ENCODE results near the gene ALDH1A1.

ALDH1A1 gene

DNA sequence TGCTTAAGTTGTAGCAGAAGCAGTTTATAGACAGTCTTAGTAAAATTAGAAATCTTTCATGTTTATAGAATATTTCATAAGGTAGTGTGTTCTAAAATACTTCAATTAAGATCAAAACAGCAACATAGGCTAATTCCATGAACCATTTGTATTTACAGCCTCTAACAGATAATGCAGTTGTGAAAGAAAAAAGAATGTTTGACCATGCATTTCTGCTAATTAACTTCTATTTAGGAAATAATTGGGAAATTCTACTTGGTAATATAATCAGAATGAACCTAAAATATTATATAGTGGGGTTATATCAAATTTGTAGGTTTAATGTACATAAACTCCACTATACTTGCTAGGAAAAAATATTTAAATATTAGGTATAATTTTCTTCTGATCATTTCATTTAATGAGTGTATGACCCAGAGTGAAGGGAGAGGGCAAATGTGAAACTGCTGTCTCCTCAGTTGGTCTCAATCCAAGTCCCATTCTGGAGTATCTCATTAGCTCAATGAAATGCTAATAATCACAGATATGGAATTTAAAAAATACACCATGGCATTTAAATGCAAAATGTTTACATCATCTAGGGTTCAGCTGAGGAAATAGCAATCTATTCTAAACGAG is 34.9 kb downstream of the ALDH1A1 start:
- DNase-seq (ENCODE audit: low spot score): no peak

DNA sequence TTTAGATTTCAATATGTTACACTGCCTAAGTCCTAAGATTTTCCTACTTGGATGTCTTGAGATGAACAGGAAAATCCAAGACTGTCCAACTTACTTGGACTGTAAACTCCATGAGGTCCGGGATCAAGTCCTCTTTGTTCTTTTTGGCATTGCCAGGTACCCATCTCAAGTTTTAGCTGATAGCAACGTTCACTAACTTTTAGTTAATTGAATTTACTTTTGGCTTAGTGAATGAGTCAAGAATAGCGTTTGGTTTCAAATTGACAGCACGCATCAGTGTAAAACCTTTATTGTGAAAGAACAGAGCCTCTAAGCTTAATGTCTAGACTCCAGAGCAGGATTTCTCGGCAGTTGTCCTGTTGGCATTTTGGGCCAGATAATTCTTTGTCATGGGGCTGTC is 37.2 kb downstream of the ALDH1A1 start:
- DNase-seq (ENCODE audit: low spot score): no peak

DNA sequence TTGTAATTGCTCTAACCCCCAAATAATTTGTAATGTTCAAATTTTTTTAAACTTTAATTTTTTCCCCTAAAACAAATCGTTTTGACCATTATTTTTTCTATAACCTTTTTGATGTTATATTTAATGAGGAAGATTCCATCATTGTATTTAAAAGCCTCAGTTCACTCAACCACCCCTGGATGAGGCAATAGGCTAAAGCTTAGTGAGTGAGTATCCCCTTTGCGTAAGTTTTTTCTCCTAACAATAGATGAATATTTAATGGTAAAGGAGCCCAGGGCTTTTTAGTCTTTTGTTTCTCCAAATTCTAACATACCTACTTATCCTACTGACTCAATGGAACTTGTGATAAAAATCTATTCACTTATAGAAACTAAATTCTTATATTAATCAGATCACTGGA is 38.1 kb downstream of the ALDH1A1 start:
- DNase-seq (ENCODE audit: low spot score): no peak

DNA sequence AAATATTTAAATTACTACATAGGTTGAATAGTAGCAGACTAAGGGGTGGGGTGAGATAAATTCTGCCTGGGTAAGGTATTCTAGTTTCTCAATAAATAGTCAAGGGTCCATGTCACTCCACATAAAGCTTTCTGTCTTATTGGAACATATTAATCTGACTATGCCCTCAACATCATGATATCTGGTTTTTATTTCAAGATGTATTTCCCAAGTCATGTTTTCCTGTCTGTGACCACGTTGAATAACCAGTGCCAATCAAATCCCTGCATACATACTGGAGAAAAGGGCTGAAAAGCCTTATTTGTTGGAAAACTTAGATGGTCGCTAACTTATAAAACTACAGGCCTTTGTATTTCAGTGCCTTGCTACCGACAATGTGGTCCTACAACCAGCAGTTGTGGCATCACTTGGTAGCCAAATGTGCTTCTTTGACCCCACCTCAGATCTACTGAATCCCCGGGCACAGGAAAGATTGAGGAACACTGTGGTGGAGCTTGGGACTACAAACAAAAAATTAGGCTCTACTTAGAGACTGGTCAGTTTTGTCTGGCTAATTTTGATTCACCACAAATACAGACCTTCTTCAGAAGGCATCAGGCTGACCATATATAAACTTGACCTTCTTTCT is 39.4 kb downstream of the ALDH1A1 start:
- DNase-seq (ENCODE audit: low spot score): no peak

DNA sequence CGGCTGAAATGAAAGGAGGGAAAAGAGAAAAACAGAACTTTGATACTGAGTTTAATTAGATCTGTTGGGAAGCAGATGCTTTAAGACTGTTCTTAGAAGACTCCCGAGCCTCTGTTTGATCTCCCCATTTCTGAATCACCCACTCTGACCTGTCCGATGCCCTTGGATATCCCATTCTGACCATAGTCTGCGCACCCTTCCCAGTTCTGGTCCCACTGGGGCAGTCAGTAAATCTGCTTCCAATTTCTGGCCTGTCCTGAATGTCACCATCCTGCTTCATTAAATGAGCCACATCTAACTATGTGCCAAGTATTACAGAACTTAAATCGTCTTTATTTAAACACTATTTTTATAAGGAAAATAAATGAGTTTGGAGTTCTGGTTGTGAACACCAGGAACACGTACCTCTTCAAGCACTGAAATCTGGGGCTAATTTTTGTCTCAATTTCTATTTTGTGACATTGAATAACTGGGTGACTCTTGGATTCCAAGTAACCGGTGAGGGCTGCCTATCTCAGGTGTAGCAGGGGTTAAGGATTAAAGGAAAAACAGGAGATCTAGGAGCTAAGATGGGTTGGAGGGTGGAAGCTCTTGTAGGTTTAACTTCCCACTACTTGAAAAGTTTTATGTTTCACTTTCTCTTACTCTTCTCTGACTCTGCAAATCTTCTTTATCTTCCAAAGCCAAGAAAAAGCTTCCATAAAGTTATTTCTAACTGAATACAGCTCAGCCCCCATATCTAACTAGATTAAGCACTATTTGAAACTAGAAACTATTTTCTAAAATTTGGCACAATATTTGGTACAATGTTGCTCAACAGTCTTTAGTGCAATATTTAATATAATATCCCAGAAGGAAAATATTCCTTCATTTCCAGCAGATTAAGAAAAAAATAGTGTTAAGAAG is 40.1 kb downstream of the ALDH1A1 start:
- DNase-seq (ENCODE audit: low spot score): no peak

DNA sequence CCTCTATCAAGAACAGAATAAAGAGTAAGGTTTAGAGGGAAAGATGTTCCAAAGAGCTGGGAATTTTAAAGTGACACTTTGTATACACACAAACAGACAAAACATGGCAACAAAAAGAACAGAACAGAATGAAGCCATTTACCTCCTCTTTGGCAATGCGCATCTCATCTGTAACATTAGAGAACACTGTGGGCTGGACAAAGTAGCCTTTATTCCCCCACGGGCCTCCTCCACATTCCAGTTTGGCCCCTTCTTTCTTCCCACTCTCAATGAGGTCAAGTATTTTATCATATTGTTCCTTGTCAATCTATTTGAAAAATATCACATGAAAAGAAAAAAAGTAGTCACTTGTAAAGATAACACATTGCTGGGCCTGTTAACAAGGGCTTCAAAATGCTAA is 41.0 kb downstream of the ALDH1A1 start:
- DNase-seq (ENCODE audit: low spot score): no peak

DNA sequence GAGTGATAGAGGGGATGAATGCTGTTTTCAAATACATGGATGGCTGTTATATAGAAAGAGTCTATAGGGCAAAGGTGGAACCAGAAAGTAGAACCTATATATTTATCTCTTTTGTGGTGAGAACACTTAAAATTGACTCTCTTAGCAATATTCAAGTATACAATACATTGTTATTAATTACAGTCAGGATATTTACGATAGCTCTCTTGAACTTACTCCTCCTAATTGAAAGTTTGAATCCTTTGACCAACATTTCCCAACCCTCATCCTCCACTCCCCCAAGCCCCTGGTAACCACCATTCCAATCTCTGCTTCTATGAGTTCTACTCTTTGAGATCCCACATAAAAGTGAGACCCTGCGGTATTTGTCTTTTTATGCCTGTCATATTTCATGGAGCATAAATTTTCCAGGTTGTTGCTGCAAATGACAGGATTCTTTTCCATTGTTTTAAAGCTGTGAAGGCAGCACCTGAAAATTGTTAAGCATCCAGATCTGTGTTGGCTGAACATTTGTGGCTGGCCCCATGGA is 41.5 kb downstream of the ALDH1A1 start:
- DNase-seq (ENCODE audit: low spot score): no peak

DNA sequence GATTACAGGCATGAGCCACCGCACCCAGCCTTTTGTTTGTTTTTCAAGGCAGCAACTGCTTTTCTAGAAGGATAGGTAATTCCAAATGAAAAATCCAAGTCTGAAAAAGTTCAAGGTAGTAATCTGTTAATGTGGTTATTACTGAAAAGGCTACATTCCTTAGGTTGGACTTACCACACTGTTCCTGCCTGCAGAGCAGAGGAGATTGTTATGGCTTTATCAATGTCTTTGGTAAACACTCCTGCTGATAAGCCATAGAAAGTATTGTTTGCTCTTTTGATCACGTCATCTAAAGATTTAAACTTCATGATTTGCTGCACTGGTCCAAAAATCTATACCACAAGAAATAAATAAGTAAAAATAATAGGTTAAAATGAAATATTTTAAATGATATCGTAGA is 43.4 kb downstream of the ALDH1A1 start:
- no peak for DNase-seq (ENCODE audit: low spot score)

DNA sequence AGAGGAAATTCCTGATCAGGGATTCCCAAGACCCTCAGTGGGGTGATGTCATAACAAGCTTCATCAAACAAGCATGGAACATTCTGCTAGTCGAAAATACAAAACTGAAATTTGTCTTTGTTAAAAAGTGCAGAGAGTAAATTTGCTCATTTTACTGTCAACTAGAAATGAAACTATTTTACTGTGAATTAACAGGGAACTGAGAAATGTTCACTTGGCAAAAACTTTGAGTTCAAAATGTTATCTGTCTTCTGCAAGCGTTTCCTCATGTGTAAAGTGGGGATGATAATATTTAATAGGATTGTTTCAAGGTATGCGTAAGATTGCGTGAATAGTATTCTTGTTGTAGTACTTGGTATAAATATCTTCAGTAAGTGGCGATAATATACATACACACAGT is 45.4 kb downstream of the ALDH1A1 start:
- no peak for DNase-seq (ENCODE audit: low spot score)

DNA sequence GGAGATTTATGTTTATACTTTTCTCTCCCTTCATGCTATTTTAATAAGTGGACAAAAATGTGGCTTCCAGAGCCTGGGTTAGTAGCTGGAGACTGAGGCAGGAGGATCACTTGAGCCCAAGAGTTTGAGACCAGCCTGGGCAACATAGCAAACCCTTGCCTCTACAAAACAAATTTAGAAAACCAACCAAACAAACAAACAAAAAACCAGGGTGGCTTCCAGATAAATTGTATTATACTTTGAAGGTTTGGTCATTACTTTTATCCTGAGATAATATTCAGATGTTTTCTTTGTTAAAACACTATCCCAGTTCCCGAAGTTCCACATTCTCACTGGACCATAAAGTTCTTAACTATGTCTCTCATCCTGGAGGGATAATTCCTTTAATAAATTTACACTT is 46.0 kb downstream of the ALDH1A1 start:
- DNase-seq (ENCODE audit: low spot score): no peak

DNA sequence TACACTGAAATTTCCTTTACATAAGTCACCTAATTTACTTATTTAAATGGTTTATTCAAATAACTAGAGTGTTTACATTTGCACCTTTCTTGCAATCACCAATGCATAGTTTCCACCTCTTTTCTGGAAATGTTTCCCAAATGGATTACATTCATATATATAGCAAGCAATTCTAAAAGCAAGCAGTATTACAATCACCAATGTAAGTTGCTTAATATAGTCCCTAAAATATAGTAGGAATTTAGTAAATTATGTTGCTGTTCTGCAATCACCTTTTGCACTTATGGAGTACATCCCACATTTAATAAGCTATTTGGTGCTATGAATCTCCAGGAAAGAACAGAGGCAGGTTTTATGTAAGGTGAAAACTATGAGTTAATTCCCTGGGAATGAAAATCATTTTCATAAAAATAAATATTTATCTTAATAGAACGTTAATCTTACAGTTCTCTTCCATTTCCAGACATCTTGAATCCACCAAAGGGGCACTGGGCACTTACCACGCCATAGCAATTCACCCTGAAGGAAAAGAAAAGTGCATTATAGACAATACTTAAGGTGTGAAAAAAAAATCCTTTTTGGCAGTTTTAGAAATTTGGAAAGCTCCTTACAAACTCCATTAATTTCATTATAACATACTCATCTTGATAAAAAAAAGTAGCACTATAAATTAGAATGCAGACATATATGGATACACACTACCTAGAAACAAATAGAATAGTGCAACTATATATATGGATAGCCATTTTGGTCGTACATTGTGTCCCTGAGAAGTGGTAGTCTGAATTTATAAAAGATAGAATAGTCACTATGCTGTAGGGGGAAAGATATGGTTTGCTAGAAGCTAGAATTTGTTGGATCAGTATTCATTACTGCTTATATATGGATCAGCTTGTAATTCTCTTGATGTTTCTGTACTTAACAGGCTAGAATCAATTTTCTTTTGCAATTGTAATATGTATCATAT is 47.1 kb downstream of the ALDH1A1 start:
- no peak for DNase-seq (ENCODE audit: low spot score)

DNA sequence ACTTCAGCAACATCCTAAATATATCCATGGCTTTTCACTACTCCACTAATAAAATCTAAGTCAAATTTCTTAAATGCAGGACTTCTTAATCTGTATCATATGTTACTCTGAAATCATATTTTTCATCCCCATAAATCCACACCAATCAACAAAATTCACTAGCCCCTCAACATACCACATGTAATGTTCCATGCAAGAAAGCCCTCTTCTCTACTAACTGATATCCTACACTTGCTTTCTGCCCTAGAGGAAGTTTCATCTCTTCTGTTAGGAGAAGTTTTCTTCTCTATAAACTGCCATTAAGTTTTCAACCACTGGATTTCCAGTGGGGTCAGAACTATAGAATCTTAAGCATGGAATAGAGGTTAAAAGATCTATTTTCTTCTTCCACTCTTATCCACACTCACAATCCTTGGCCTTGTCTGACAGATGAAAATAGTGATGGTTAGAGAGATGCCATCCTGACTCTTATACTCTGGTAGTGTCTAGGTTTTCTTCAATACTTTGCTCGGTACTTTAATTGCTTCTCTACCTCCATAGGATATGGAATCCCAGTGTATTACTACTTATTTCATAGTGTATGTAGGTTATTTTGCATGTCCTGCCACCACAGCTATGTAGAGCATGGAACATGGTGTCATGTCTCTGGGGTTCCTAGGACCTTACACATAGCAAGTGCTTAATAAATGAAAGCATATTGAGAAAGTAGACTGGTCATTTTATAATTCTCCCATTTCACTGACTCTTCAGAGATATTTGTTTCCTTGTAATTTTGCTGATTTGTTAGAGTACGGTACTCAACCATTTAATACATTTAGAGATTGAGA is 48.4 kb downstream of the ALDH1A1 start:
- no peak for DNase-seq (ENCODE audit: low spot score)

DNA sequence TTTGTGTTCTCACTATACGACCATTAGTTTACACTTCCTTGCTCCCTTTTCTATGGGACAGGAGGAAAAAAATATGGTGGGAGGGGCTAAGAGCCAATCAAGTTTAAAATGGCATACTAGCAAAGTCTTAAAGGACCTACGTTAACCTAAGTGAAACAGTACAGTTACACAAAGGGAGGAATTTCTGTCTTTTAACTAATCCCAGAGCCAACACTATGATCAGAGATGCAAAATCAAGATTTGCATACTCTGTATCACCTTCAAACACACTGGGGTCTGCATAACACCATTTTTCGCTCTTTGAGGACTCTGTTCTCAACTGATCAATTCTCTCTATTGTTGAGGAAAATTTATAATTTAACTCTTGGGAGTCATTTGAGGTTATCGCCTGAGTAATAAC is 49.8 kb downstream of the ALDH1A1 start:
- DNase-seq (ENCODE audit: low spot score): no peak

DNA sequence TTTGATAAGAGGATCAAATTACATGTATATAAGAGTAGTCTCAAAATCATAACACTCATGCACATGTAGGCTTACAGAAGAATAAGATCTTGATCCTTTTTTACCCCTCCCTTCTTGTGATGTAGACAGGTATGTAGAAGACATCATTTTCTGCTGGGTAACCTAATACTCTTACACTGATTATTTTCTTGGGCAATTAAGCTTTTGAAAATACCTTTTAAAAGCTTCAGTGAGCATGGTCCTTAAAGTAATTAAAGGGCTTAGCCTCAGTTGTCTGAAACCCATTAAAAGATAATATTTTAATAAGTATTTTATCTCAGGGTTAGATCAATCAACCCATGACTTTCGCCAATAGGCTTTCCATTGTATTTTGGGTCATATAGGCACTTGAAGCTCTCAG is 50.6 kb downstream of the ALDH1A1 start:
- DNase-seq (ENCODE audit: low spot score): no peak

DNA sequence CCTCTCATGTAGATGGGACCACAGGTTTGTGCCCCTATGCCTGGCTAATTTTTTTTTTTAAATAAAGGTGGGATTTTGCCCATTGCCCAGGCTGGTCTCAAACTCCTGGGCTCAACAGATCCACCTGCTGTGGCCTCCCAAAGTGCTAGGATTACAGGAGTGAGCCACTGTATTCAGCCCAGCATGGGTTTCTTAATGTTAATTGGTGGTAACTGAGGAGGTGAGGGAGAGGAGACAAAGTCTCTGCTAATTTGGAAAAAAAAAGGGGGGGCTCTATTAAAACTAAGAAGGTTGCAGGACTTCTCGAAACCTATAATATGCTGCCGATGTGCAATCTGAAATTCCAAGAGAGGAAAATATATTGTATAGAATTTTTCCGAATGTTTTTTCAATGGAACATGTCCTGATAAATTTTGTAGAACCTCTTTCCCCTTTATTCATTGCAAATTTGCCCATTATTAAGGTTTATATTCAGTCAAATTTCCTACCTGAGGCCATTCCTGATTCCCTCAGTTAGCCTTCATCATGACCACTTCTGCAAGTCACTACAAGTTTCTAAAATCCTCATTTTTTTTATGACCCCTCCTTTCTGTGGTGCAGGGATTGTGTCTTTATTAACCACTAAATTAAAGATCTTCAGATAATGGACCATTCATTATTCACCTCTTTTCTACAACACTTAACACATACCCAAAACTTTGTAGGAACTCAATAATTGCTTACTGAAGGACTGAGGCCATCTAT is 52.9 kb downstream of the ALDH1A1 start:
- no peak for DNase-seq (ENCODE audit: low spot score)

DNA sequence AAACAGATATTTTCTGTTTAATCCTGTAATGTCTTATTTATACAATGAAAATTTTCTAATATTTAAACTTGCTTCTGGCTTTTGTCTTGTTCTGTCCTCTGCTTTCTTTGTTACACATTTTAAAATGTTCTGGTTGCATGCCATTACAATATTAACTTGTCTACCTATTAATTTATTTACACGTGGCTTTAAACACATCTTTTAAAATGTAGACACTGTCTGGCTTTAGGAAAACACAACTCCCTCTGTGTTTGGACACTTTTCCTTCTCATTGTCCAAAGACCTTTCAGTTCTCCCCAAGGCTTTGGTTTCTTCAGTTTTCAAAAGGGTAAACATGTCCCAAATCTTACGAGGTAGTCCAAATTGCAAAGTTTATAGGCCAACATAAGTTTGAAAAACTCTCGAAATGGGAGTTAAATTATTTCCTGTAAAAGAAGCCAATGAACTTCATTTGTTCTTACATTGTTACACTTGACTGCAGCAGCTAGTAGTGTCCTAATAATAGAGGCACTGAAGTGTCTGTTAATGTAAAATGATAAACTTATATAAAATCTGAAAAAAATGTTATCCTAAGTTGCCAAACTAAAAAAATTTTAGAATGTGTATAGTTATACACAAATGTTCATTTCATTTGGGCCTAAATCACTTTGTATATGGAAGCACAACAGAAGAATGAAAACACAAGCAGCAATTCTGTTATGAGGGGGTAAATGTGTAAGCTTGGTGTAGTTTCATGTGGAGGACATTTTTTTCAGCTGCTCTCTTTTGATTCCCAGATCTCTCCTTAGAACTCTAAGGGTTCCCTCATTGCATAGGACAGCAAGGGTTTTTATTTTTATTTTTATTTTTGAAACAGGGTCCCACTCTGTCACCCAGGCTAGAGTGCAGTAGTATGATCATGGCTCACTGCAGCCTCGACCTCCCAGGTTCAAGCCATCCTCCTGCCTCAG is 53.8 kb downstream of the ALDH1A1 start:
- no peak for DNase-seq (ENCODE audit: low spot score)

DNA sequence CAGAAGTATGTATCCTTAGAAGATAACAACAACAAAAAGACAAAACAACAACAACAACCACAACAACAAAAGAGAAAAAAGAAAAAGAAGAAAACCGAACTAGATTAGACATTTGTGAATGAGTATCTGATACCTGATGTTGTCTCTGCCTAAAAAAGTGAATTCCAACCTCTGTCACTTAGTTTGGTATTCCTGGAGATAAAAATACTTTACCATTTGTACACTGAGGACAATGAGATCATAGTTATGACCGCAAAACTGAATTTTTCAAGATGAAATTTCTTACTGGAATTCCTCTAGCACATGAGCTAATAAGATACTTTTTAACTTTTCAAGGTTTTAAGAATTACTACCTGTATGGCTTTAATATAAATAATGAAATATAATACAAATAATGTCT is 54.5 kb downstream of the ALDH1A1 start:
- DNase-seq (ENCODE audit: low spot score): no peak

DNA sequence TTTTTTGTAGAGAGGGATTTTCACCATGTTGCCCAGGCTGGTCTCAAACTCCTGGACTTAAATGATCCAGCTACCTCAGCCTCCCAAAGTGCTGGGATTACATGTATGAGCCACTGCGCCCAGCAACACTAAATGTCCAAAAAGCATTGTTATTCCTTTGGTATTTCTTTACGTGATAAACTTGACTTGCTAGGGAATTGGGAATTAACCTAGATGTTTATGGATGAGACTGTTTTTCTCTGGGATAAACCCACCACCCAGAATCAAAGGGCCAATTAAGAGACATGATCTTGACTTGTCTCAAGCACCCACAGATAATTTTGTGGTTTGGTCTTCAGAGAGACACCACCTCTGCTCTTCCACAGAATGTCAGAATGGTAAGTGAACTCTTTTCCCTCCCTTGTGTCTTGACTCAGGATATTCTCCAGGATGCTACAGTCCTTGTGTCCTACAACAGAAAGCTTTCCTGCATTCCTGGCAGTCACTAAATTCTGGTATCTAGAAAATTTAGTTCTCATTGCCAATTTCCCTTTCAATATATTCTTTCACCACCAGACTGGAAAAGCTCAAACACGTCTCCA is 55.7 kb downstream of the ALDH1A1 start:
- DNase-seq (ENCODE audit: low spot score): no peak

DNA sequence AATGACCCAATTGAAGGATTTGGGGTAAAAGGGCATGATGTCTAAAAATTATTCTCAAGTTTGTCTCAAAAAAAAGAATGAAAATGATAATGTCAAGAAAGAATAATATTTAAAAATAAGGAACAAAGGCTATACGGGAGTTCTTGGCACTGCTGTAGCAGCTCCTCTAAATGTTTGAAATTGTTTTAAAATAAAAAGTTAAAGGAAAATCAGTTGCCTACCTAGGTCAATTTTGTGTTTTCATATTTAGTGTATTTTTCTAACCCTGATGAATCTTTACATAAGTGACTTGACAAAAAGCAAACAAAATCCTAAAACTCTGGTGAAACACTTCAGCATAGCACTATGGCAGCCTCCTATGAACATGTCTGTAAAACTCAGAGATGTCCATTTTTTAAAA is 56.4 kb downstream of the ALDH1A1 start:
- no peak for DNase-seq (ENCODE audit: low spot score)
